ENCODE measurements around the gene USP53.
"Not testable (repeated sequence)": the region's sequence is repeated elsewhere in the genome, so short reads cannot be mapped to it uniquely, and the experiment has no call there.

The USP53 gene

GRCh38 chr4:119229908-119230687 is 17.6 kb downstream of the USP53 start:
- no peak for DNase-seq

DNA sequence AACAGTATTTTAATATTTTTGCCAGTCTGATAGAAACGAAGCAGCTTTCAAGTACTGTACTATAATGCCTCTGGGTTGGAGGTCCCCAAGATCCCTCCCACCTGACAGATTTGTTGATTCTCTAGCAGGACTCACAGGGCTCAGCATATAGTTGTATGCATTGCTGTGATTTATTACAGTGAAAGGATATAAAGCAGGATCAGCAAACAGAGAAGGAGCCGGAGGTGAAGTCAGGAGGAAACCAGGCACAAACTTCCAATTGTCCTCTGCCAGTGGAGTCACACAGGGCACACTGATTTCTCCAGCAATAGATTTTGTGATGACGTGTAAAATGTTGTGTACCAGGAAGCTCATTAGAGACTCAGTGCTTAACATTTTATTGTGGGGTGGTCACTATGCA is 19.0 kb downstream of the USP53 start:
- no peak for DNase-seq

DNA sequence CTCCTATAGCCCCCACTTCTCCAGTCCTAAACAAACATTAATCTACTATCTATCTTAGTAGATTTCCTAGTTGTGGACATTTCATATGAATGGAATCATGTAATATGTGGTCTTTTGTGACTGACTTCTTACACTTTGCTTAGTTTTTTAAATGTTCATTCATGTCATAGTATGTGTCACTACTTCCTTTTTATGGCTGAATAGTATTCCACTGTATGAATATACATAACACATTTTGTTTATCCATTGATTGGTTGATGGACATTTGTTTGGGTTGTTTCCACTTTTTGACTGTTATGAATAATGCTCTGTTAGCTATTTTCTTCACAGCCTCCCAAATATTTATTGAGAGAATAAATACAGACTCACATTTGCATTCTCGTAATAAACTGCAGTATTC is 19.8 kb downstream of the USP53 start:
- no peak for DNase-seq

GRCh38 chr4:119233191-119233590 is 20.7 kb downstream of the USP53 start:
- DNase-seq: no peak

DNA sequence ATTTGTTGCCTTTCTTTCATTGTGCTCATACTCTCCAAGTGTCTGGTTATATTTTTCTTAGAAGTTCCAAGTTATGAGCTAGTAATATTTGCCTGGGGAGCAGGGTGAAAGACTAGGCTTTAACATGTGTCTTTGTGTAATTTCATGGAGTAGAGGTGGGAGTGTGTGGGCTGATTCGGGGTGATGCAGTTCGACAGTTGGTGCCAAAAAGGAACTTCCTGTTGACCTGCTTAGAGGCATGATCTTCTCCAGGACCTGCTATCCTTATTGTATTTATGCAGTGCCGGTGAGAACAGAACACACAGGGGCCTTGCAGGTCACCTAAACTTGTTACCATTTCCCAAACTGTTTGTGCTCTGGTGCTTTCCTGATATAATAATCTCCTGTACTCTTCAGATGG is 21.2 kb downstream of the USP53 start:
- DNase-seq: no peak

DNA sequence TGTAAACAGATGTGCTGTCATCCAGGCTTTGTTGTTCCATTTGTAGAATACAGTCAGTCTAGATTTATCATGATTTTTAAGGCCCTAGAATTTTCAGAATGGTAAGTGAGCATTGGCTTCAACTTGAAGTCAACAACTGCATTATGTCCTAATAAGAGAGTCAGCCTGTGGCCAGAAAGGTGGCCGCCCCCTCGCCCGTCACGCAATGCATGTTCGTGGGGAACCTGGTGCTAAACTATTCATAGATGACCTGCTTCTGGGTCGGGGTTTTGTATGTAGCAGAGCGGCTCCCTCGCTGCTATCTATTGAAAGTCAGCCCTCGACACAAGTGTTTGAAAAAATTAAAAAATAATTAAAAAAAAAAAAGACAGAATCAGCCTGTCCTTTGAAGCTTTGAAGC is 24.7 kb downstream of the USP53 start:
- no peak for DNase-seq

GRCh38 chr4:119237642-119238041 is 25.1 kb downstream of the USP53 start:
- DNase-seq: no peak

DNA sequence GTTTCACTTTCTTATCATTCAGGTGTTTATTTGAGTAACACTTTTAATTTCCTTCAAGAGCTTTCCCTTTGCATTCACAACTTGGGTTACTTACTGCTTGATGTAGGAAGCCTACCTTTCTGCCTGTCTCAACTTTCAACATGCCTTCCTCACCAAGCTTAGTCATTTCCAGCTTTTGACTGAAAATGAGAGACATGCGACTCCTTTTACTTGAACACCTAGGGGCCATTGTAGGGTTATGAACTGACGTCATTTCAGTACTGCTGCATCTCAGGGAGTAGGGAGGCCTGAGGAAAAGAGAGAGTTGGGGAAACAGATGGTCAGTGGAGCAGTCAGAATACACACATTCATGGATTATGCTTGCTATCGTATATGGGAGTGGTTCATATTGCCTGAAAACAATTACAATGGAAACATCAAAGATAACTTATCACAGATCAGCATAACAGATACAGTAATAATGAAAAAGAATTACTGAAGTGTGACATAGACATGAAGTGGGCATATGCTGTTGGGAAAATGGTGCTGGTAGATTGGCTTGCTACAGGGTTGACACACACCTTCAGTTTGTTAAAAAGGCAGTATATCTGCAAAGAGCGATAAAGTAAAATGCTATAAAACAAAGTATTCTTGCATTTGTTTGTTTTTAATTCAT is 25.7 kb downstream of the USP53 start:
- DNase-seq: no peak

GRCh38 chr4:119240128-119240527 is 27.6 kb downstream of the USP53 start:
- DNase-seq: no peak

- DNase-seq: no peak
Observed at GRCh38 chr4:119240568-119240967, 28.1 kb downstream of the USP53 start.

DNA sequence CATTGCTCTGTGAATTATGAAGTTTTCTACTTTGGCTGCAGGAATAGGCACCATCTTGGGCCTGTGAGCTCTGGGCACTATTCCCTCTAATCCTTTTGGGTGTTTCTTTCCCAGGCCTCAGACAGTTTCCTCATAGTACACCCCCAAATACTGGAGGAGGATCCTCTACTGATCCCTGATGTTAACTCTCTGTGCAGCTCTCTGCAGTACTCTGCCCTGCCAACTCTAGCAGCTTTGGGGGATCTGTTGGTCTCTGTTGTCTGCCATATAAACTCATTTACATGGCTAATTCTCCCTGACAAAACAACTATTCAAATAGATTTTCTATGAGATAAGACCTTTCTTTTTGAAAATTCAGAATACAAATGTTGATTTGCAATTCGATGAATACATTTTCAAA is 29.9 kb downstream of the USP53 start:
- no peak for DNase-seq

DNA sequence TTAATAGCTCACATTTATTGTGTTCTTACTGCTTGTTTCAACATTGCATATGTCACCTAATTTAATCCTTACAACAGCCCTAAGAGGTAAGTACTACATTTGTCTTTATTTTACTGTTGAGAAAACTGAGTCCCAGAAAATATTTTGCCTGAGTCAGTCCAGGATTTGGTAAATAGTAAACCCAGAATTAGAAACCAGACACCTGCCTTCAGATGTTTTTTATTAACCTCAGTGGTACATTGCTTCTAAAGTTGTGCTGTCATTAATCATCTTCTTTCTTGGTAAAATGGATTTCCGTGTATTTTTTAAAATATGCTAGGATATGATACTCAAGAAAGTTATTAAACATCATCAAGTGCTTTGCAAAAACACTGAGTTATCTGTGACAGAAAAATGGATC is 31.4 kb downstream of the USP53 start:
- no peak for DNase-seq

DNA sequence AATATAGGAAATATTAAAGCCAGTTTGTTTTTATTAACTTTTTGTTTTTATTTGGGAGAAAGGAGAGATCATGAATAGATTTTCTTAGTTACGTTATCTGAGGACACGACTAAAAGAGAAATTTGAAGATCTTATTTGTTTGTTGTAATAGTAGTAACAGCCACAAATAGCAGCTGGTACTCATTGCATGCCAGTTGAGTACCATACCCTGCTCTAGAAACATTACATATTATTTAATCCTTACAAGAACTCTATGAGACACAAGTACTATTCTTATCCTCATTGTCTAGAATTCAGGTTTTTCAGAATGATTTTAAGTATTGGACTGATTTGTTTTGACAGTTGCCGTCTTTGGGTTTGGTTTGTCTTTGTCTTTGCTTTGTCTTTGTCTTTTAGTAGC is 31.8 kb downstream of the USP53 start:
- DNase-seq: no peak

DNA sequence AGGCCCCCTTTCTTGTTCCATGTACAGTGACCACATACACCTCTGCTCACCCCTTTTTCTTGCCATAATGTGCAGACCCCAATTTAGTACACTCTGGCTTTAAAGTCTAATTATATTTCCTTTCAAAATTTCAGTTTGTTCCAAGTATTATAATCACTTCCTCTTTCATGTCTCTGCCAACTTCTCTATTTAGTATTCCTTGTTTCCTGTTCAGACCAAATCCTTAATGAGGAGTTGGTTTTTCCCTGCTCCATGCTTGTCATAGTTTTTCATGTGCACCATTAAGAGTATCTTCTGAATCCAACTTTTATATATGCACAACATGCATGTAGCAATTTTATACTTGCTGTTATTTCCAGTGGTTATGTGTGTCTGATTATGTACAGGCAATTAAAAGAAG is 32.3 kb downstream of the USP53 start:
- no peak for DNase-seq

DNA sequence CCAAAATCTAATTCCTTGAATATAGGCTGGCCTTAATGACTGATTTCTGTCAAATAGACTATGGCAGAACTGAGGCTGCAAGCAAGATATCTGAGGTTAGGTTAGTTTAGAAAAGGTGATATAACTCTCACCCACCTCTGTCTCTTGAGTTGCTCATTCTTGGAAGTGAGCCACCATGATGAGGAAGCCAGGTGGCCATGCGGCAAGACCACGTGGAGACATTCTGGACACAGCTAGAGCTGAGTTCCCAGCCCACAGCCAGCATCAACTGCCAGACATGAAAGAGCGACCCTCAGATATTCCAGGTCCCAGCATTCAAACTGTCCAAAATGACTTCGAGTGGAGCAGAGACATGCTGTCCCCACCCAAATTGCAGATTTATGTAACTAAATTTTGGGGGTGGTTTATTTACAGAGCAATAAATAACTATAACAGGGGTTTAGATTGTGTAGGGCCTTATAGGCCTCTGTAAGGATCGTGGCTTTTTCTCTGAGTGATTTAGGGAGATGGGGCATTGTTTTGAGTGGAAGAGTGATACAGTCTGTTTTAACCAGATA is 33.7 kb downstream of the USP53 start:
- DNase-seq: no peak

GRCh38 chr4:119251037-119251436 is 38.5 kb downstream of the USP53 start:
- DNase-seq: not testable (repeated sequence)

GRCh38 chr4:119255223-119255622 is 42.7 kb downstream of the USP53 start:
- not testable (repeated sequence) for DNase-seq

GRCh38 chr4:119260528-119260927 is 48.0 kb downstream of the USP53 start:
- DNase-seq: no peak

DNA sequence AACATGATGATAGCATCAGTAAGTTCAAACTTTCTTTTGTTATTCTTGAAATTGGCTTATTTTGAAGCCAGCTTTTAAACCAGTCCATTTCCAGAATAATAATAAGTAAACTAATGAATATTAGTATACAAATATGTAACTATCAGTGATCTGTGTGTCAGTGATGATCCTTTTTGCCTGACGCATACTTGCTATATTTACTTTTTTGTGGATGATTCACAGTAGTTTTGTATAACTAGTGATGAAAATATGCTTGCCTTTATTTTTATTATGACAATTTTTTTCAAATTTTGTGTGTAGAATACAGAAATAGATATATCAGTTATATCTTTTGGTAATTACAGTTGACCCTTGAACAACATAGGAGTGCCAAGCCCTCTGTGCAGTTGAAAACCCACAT is 49.5 kb downstream of the USP53 start:
- no peak for DNase-seq

DNA sequence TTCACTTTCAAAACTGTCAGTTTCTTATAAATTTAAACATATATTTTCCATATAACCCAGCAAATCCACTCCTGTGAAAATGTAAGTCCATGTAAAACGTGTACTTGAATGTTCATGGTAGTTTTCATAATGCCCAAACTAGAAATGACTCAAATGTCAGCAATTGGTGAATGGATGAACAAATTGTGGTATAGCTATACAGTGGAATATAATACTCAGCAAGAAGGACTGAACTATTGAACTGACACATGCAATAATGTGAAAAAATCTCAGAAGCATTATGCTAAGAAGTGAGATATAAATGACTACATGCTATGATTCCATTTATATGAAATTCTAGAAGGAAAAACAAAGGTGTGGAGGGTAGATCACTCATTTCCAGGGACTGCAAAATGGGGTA is 52.2 kb downstream of the USP53 start:
- no peak for DNase-seq

DNA sequence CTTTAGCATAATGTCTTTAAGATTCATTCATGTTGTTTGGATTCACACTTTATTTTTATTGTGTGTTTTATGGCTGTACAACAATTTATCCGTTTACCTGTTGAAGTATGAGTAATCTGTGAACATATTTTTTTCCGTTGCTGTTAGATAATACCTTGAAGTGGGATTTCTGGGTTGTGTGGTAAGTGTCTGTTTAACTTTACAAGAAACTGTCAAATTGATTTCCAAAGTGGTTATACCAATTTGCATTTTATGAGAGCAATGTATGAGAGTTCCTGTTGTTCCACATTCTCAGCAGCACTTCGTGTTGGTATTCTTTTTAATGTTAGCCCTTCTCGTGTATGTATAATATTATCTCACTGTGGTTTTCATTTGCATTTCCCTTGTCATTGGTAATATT is 53.6 kb downstream of the USP53 start:
- DNase-seq: no peak

DNA sequence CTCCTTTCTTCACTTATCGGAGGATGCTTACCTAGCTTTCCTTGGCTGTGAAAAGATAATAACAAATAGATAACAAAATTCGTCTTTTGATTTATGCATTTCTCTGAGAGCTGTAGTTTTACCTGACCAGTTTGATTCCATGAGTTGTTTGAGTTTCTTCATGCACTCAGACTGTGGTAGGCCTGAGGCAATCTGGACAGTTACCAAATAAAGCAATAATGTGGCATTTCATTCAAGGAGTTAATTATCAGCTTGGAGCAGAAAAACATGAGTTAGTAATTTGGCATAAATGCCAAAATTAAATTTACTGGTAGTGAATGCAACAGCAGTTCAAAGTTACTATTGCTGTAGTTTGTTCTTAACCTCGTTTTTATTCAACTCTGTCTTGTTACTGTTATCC is 56.0 kb downstream of the USP53 start:
- DNase-seq: no peak

DNA sequence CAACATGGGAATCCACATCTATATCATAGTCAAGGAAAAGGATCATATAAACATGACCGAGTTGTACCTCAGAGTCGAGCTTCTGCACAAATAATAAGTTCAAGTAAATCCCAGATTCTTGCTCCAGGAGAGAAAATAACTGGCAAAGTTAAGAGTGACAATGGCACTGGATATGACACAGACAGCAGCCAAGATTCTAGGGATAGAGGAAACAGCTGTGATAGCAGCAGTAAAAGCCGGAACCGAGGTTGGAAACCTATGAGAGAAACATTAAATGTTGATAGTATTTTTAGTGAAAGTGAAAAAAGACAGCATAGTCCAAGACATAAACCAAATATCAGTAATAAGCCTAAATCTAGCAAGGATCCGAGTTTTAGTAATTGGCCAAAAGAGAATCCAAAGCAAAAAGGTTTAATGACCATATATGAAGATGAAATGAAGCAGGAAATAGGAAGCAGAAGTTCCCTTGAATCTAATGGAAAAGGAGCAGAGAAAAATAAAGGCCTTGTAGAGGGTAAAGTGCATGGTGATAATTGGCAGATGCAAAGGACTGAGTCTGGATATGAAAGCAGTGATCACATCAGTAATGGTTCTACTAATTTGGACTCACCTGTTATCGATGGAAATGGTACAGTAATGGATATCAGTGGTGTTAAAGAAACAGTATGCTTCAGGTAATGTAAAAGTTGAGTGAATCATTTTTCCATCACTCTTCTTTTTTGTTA is 59.0 kb downstream of the USP53 start:
- DNase-seq: no peak

- DNase-seq: not testable (repeated sequence)
Observed at GRCh38 chr4:119279541-119279940, 67.0 kb downstream of the USP53 start.

All from NCI-H1417 treated with DMSO at 0.1 percent for 48 hours (cell line).